Nephron (organoid): ENCODE data around the gene SHISA4.
"Not testable (repeated sequence)": the region's sequence is repeated elsewhere in the genome, so short reads cannot be mapped to it uniquely, and the experiment has no call there.

Experiments used
- H3K27ac Mint-ChIP-seq, 3 experiments: 2 replicates each; pipeline ENCODE4 v1.8.0; 2020; ENCODE audit warnings: mixed read lengths in 3 of 3, mild to moderate bottlenecking in 2 of 3, moderate library complexity in 1 of 3
- H3K27me3 Mint-ChIP-seq: 2 replicates; pipeline ENCODE4 v1.8.0; 2021; ENCODE audit warnings: low read depth, mild to moderate bottlenecking, moderate library complexity, mixed read lengths
- H3K36me3 Mint-ChIP-seq: 2 replicates; pipeline ENCODE4 v1.8.0; 2020; ENCODE audit warnings: low read depth, mixed read lengths
- H3K4me1 Mint-ChIP-seq: 2 replicates; pipeline ENCODE4 v1.8.0; 2020; ENCODE audit warnings: mixed read lengths
- H3K4me3 Mint-ChIP-seq, 3 experiments: 2 replicates each; pipeline ENCODE4 v1.8.0; 2020; ENCODE audit warnings: mild to moderate bottlenecking in 3 of 3, mixed read lengths in 3 of 3, moderate library complexity in 2 of 3
- H3K9me3 Mint-ChIP-seq: 2 replicates; pipeline ENCODE4 v1.8.0; 2020; ENCODE audit warnings: mixed read lengths
- CTCF ChIP-seq, 3 experiments: fragments of 200-600 bp; sonication (generic); IDR thresholded peaks; one replicate each; pipeline ENCODE4 v1.5.0; 2021; ENCODE audit warnings: antibody characterized with exemption in 3 of 3; ENCODE audit not compliant: unreplicated experiment in 3 of 3

The SHISA4 gene

GRCh38 chr1:201888282-201889089, at the start of gene SHISA4:
Gene SHISA4 (plus strand): TSS chr1:201888898. CDS start chr1:201888995, 97 bp downstream.
- Mint-ChIP-seq H3K27me3 (peaks cover 20% of the 10 kb centered on the region), H3K36me3 (no peaks in the 10 kb centered on the region), H3K9me3 (no peaks in the 10 kb centered on the region), H3K27ac (peak within 1 kb of the TSS in 1 of 3 experiments; percentile 25), H3K4me3 (peak within 1 kb of the TSS; percentile 85 to 87 (median 85)), H3K4me1 (peaks cover 19% of the 10 kb centered on the region)
- TF ChIP-seq CTCF (IDR thresholded peaks at IDR 0.05; ENCODE audit: unreplicated experiment in 3 of 3) = no peak

- H3K4me3 Mint-ChIP-seq, H3K27ac Mint-ChIP-seq, H3K27me3 Mint-ChIP-seq, H3K9me3 Mint-ChIP-seq, H3K4me1 Mint-ChIP-seq: not testable (repeated sequence)
- H3K36me3 Mint-ChIP-seq = peaks cover 42% of the 10 kb centered on the region
These were observed 49.6 kb upstream of the SHISA4 start for GRCh38 chr1:201839089-201839488.

GRCh38 chr1:201840055-201840454, 48.6 kb upstream of the SHISA4 start:
- Mint-ChIP-seq H3K27ac (no peak overlapping the region), H3K4me3 (no peak overlapping the region), H3K9me3 (no peaks in the 10 kb centered on the region), H3K4me1 (no peaks in the 10 kb centered on the region), H3K27me3 (no peaks in the 10 kb centered on the region), H3K36me3 (peaks cover 39% of the 10 kb centered on the region)
- TF ChIP-seq CTCF (IDR thresholded peaks at IDR 0.05; ENCODE audit: unreplicated experiment in 3 of 3) = no peak

GRCh38 chr1:201840490-201840889, 48.2 kb upstream of the SHISA4 start:
- Mint-ChIP-seq H3K9me3 (no peaks in the 10 kb centered on the region), H3K36me3 (peaks cover 34% of the 10 kb centered on the region), H3K27ac (no peak overlapping the region), H3K27me3 (no peaks in the 10 kb centered on the region), H3K4me3 (no peak overlapping the region), H3K4me1 (no peaks in the 10 kb centered on the region)
- no peak for TF ChIP-seq CTCF (IDR thresholded peaks at IDR 0.05; ENCODE audit: unreplicated experiment in 3 of 3)

- Mint-ChIP-seq H3K27ac (no peak overlapping the region), H3K4me3 (no peak overlapping the region), H3K27me3 (no peaks in the 10 kb centered on the region), H3K9me3 (no peaks in the 10 kb centered on the region), H3K36me3 (peaks cover 28% of the 10 kb centered on the region), H3K4me1 (no peaks in the 10 kb centered on the region)
- TF ChIP-seq CTCF (IDR thresholded peaks at IDR 0.05; ENCODE audit: unreplicated experiment in 3 of 3) = no peak
These were observed 47.3 kb upstream of the SHISA4 start for GRCh38 chr1:201841265-201841912.

- Mint-ChIP-seq H3K36me3 (peaks cover 24% of the 10 kb centered on the region), H3K27ac (no peak overlapping the region), H3K9me3 (no peaks in the 10 kb centered on the region), H3K4me1 (no peaks in the 10 kb centered on the region), H3K4me3 (no peak overlapping the region), H3K27me3 (no peaks in the 10 kb centered on the region)
- no peak for TF ChIP-seq CTCF (IDR thresholded peaks at IDR 0.05; ENCODE audit: unreplicated experiment in 3 of 3)
These were observed 46.1 kb upstream of the SHISA4 start for GRCh38 chr1:201842472-201843027.
